K562 (cell line): ENCODE results near the gene TRNAU1AP. TPM values are rescaled to one million over a fixed set of nuclear protein-coding genes. Genes with fewer than 3 reads are reported as not detected.

ENCODE experiments used
- ARID1B ChIP-seq: fragments of 450-650 bp; IDR thresholded peaks from 2 replicates; pipeline ENCODE4 v1.6.1; 2016; ENCODE audit warnings: antibody characterized with exemption, mild to moderate bottlenecking, inconsistent platforms
- CBX1 ChIP-seq: sonication (generic); IDR thresholded peaks from 2 replicates; pipeline ENCODE4 v1.6.1; 2016; ENCODE audit warnings: antibody characterized with exemption, low read depth, mild to moderate bottlenecking
- ERF ChIP-seq: fragments of 450-650 bp; formaldehyde crosslinking; IDR thresholded peaks from 2 replicates; pipeline ENCODE4 v1.4.0; 2020; ENCODE audit warnings: mild to moderate bottlenecking, mixed read lengths
- KAT2B ChIP-seq: IDR thresholded peaks from one replicate; pipeline ENCODE4 v1.6.1; 2012; ENCODE audit warnings: low read depth, mild to moderate bottlenecking, control low read depth, inconsistent platforms, low read length, moderate library complexity
- LEF1 ChIP-seq: fragments of 450-650 bp; IDR thresholded peaks from 2 replicates; pipeline ENCODE4 v1.6.1; 2016; ENCODE audit warnings: mild to moderate bottlenecking
- MLLT1 ChIP-seq, 2 experiments: fragments of 450-650 bp; IDR thresholded peaks; 2 replicates each; pipeline ENCODE4 v1.6.1; 2016
- NFRKB ChIP-seq: fragments of 450-650 bp; IDR thresholded peaks from 2 replicates; pipeline ENCODE4 v1.6.1; 2016; ENCODE audit warnings: low read depth
- RB1 ChIP-seq: fragments of 450-650 bp; IDR thresholded peaks from 2 replicates; pipeline ENCODE4 v1.6.1; 2017; ENCODE audit warnings: low read depth, mild to moderate bottlenecking
- ZBTB40 ChIP-seq, 2 experiments: fragments of 450-650 bp in 1 of 2; sonication (generic) in 1 of 2; formaldehyde crosslinking in 1 of 2; IDR thresholded peaks; 2 replicates each; pipeline versions ENCODE4 v1.7.1 to v1.9.0; 2016 to 2022; ENCODE audit warnings: inconsistent platforms in 1 of 2, mild to moderate bottlenecking in 1 of 2, missing genetic modification reagents in 1 of 2
- ZFX ChIP-seq: sonication (generic); formaldehyde crosslinking; IDR thresholded peaks from 2 replicates; pipeline ENCODE4 v1.8.0; 2022; ENCODE audit warnings: mild to moderate bottlenecking, missing genetic modification reagents, moderate library complexity
- ZNF311 ChIP-seq: fragments of 250-450 bp; sonication (Bioruptor Pico); IDR thresholded peaks from 2 replicates; pipeline ENCODE4 v1.4.0; 2020; ENCODE audit warnings: mild to moderate bottlenecking, moderate library complexity
- ZNF431 ChIP-seq: sonication (generic); formaldehyde crosslinking; IDR thresholded peaks from 2 replicates; pipeline ENCODE4 v1.8.0; 2022; ENCODE audit warnings: mild to moderate bottlenecking, missing genetic modification reagents
- ZNF445 ChIP-seq: fragments of 250-450 bp; sonication (Bioruptor Pico); IDR thresholded peaks from 2 replicates; pipeline ENCODE4 v1.4.0; 2020; ENCODE audit warnings: low read depth, mild to moderate bottlenecking, moderate library complexity
- polyA plus RNA-seq, 8 experiments: library from polyadenylated mRNA; depleted of rRNA in 4 of 8; stranded (reverse) in 5 of 8; unstranded in 3 of 8; fragments of >200 nt; fragmentation: Nextera tagmentation in 2 of 8; fragmentation: Illumina TruSeq in 1 of 8; extraction: Ambion mirVana in 2 of 8; extraction: Trizol in 1 of 8; gene quantifications; 2 replicates each; pipeline versions ENCODE4 v1.2.1 to v1.2.3, GENCODE V29; 2011 to 2014; ENCODE audit warnings: inconsistent platforms in 1 of 8, missing spikeins in 1 of 8
- total RNA-seq, 7 experiments: library from RNA; depleted of rRNA in 6 of 7; stranded (reverse); fragments of >200 nt in 6 of 7; fragmentation: Illumina TruSeq in 2 of 7; extraction: Trizol in 2 of 7; gene quantifications; 2 replicates each; pipeline versions ENCODE4 v1.2.1 to v1.2.3, GENCODE V29; 2011 to 2021; ENCODE audit warnings: low replicate concordance in 1 of 7

TRNAU1AP gene
- total and polyA plus RNA-seq, 9 of the 15 experiments (the other 6 are each of a cell fraction or from before 2014, with no cell fraction given): 34.9 to 110 (median 46.3) TPM

- TF ChIP-seq ZFX (CRISPR knock-in tag): peak; percentile 78
- peak; percentile 98 for TF ChIP-seq RB1
- no peak; the same call in 1 of the 2 replicates for TF ChIP-seq ERF (CRISPR knock-in tag)
- no peak for TF ChIP-seq KAT2B
- no peak; the same call in 1 of the 2 replicates for TF ChIP-seq LEF1
- 0 out of 2 replicates have a peak, but pooled peaks have one; percentile 3 for TF ChIP-seq ZBTB40 (IDR thresholded peaks at IDR 0.05)
- TF ChIP-seq ZBTB40 (CRISPR knock-in tag; IDR thresholded peaks at IDR 0.05): no peak
- peak; percentile 81 for TF ChIP-seq CBX1
- peak; percentile 67 for TF ChIP-seq NFRKB
- TF ChIP-seq ZNF431: no peak
- peak in 1 of 2 experiments; percentile 85; a peak in 2 of 4 replicates for TF ChIP-seq MLLT1 (IDR thresholded peaks at IDR 0.05)
- TF ChIP-seq ARID1B: no peak
- no peak for TF ChIP-seq ZNF311 (CRISPR knock-in tag)
- no peak for TF ChIP-seq ZNF445 (CRISPR knock-in tag)
Measured at GRCh38 chr1:28552758-28553663, at the start of gene TRNAU1AP (continued).
